ENCODE results near the gene PHLDA3.

GRCh38 chr1:201457508-201457960, 11.5 kb downstream of the PHLDA3 start:
- TF ChIP-seq CTCF (IDR thresholded peaks at IDR 0.05) (no peak), POLR2A (IDR thresholded peaks at IDR 0.05) (no peak)
